ENCODE measurements around the gene PLG.

DNA sequence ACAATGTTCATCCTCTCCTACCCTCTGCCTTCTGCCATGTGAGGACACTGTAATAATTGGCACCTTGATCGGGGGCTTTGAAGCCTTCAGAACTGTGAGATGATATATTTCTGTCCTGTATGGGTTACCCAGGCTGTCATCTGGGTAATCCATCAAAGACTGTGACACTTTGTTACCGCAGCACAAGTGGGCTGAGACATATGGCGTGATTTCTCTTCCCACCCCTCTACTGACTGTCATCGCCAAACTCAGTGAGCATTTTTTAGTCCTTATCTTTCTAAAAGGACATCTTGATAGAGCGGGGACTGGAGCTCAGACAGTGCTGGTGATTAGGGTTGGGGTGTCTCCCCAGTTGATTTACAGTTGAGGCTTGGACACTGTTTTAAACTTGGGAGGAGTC is 10.4 kb upstream of the PLG start:
- TF ChIP-seq, protein P1, sequence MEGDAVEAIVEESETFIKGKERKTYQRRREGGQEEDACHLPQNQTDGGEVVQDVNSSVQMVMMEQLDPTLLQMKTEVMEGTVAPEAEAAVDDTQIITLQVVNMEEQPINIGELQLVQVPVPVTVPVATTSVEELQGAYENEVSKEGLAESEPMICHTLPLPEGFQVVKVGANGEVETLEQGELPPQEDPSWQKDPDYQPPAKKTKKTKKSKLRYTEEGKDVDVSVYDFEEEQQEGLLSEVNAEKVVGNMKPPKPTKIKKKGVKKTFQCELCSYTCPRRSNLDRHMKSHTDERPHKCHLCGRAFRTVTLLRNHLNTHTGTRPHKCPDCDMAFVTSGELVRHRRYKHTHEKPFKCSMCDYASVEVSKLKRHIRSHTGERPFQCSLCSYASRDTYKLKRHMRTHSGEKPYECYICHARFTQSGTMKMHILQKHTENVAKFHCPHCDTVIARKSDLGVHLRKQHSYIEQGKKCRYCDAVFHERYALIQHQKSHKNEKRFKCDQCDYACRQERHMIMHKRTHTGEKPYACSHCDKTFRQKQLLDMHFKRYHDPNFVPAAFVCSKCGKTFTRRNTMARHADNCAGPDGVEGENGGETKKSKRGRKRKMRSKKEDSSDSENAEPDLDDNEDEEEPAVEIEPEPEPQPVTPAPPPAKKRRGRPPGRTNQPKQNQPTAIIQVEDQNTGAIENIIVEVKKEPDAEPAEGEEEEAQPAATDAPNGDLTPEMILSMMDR (IDR thresholded peaks at IDR 0.05), result no peak
- TF ChIP-seq POLR2A (IDR thresholded peaks at IDR 0.05), result no peak

Data from uterus (tissue), 2 donors.